GM12891 (cell line): Measurements from ENCODE around the gene FCHO2.

Source experiments
- POLR2AphosphoS5 ChIP-seq: IDR thresholded peaks from 2 replicates; pipeline ENCODE4 v1.6.1; 2011; ENCODE audit warnings: low read depth, low read length, control low read depth
- TAF1 ChIP-seq: IDR thresholded peaks from 2 replicates; pipeline ENCODE4 v1.6.1; 2011; ENCODE audit warnings: low read depth, low read length, control low read depth

DNA sequence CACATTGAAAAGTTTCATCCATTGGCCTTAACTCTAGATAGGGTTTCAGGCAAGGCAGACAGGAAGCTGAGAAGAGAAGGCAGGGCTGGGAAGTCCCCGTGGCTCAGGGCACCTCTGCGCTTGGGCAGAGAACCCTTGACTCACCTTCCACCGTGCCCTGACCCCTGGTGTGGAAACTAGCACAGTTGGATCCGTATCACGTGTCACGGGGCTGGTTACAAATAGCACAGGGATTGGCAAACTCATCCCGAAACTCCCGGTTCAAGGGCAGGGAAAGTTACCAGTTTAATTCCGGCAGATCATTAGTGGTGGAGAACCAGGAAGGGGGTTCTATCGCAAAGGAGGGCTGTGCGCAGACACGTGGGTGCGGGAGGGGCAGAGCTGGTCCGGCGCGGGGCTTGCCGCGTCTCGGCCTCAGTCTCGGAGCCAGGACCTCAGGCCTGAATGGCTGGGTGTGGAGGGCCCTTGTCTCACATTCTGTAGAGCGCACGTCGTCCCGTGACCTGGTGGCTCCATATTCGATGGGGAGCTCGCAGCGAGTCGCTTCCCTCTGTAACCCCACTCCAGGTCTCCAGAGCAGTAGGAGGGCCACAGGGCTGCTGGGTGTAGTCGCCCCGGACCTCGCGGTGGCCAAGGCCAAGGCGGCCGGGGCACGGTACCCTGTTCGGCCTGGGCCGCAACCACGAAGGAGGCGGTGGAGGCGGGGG lies 163.8 kb downstream of the FCHO2 start:
- TF ChIP-seq POLR2AphosphoS5 = no peak
- no peak for TF ChIP-seq TAF1
